ENCODE data around the gene ZDHHC11B.

Gene ZDHHC11B

GRCh38 chr5:660491-661030 lies 124.0 kb downstream of the ZDHHC11B start:
- no peak for DNase-seq (ENCODE audit: low read depth in 2 of 2)
